ENCODE results near the gene ABRAXAS1. TPM values are rescaled to one million over a fixed set of nuclear protein-coding genes. Genes with fewer than 3 reads are reported as not detected.

The ABRAXAS1 gene
- 14.1 and 20.8 TPM in 2 replicates for total RNA-seq (2016; rRNA removed; fragmentation: Illumina TruSeq; extraction: Trizol)
- 5.8 and 6.7 TPM in 2 replicates for total RNA-seq (2016; cell fraction: cytosol; rRNA removed; fragmentation: Illumina TruSeq; extraction: Trizol; ENCODE audit: low read depth)
- 15.0 and 18.9 TPM in 2 replicates for total RNA-seq (2016; cell fraction: insoluble cytoplasmic fraction; rRNA removed; fragmentation: Illumina TruSeq; extraction: Trizol)
- total RNA-seq (2016; cell fraction: membrane; rRNA removed; fragmentation: Illumina TruSeq; extraction: Trizol), result 14.8 and 21.8 TPM in 2 replicates
- 9.0 and 9.6 TPM in 2 replicates for total RNA-seq (2016; cell fraction: nucleus; rRNA removed; fragmentation: Illumina TruSeq; extraction: Trizol)
- 10.8 and 14.7 TPM in 2 replicates for polyA plus RNA-seq (2011; rRNA removed)
- 4.7 and 7.1 TPM in 2 replicates for polyA plus RNA-seq (2011; cell fraction: cytosol; rRNA removed)
- polyA plus RNA-seq (2011; cell fraction: nucleus; rRNA removed), result 2.8 and 3.9 TPM in 2 replicates
- polyA plus RNA-seq (2012), result 11.0 and 15.1 TPM in 2 replicates
- 5.5 and 6.4 TPM in 2 replicates for polyA plus RNA-seq (2016; cell fraction: cytosol; fragmentation: Illumina TruSeq; extraction: Trizol; ENCODE audit: low read depth)
- polyA plus RNA-seq (2016; cell fraction: insoluble cytoplasmic fraction; fragmentation: Illumina TruSeq; extraction: Trizol; ENCODE audit: low read depth), result 17.6 and 19.8 TPM in 2 replicates
- polyA plus RNA-seq (2016; cell fraction: membrane; fragmentation: Illumina TruSeq; extraction: Trizol; ENCODE audit: low read depth), result 12.7 and 14.1 TPM in 2 replicates
- 14.6 and 15.4 TPM in 2 replicates for polyA plus RNA-seq (2016; cell fraction: nucleus; fragmentation: Illumina TruSeq; extraction: Trizol; ENCODE audit: insufficient read depth, low read depth)
- 1.2 and 6.2 TPM in 2 replicates for polyA minus RNA-seq (2011; rRNA and poly(A)+ RNA removed; ENCODE audit: low replicate concordance)
- polyA minus RNA-seq (2011; cell fraction: cytosol; rRNA and poly(A)+ RNA removed), result 16.4 TPM in 2 replicates
- polyA minus RNA-seq (2011; cell fraction: nucleus; rRNA and poly(A)+ RNA removed), result 16.7 and 20.4 TPM in 2 replicates
- percentile 68 among the genes with signal in this experiment for Bru-seq, nascent RNA
- BruChase-seq, experiment 1, labeled RNA remaining after a 6-hour chase, result percentile 63 among the genes with signal in this experiment
- BruChase-seq, experiment 2, labeled RNA remaining after a 2-hour chase, result percentile 60 among the genes with signal in this experiment
- long read RNA-seq, experiment 1, full-length matches to known transcripts, result 12 of 28 reads
- long read RNA-seq, experiment 1, partial matches to known transcripts, result 3 of 28 reads
- long read RNA-seq, experiment 1, other reads (novel, unspliced or antisense), result 13 of 28 reads
- long read RNA-seq, experiment 2, full-length matches to known transcripts, result 3 of 36 reads
- long read RNA-seq, experiment 2, partial matches to known transcripts, result 2 of 36 reads
- long read RNA-seq, experiment 2, other reads (novel, unspliced or antisense), result 31 of 36 reads

- 2% methylated on average over 49 of the region's 93 CpGs for WGBS (ENCODE audit: low lambda C conversion rate)
- Histone ChIP-seq H3K27me3 (ENCODE audit: control insufficient read depth in 1 of 2, insufficient read depth in 2 of 2, low read length in 2 of 2) (no peaks in the 10 kb centered on the region), H4K20me1 (ENCODE audit: insufficient read depth, low read length) (no peaks in the 10 kb centered on the region), H3K9ac (ENCODE audit: insufficient read depth, low read depth, low read length) (peak within 1 kb of the TSS; percentile 80), H3K36me3 (replicated peaks in 1 of 2; ENCODE audit: control insufficient read depth in 1 of 2, insufficient read depth in 2 of 2, low read length in 2 of 2) (peaks cover 0 to under 1% of the 10 kb centered on the region in 2 experiments; a peak in 1 of 5 replicates), H3K4me3 (replicated peaks in 1 of 3; ENCODE audit: insufficient read depth in 1 of 3, low read depth in 2 of 3, low read length in 3 of 3) (peak within 1 kb of the TSS; percentile 62 to 78 (median 72)), H3K4me1 (ENCODE audit: insufficient read depth, low read length) (peaks cover 37% of the 10 kb centered on the region), H3K4me2 (ENCODE audit: low read depth, low read length) (peak within 1 kb of the TSS; percentile 91), H3K9me3 (ENCODE audit: low read length) (no peaks in the 10 kb centered on the region), H2AFZ (ENCODE audit: low read length) (peak within 1 kb of the TSS; percentile 96), H3K79me2 (ENCODE audit: insufficient read depth, low read length) (no peaks in the 10 kb centered on the region), H3K27ac (ENCODE audit: extremely low read length, insufficient read depth, low read length) (peak within 1 kb of the TSS; percentile 74)
- ChIA-PET CTCF (ENCODE audit: low intra/inter-chr PET ratio, low total read pairs) (no interaction called here), POLR2A (interaction anchor here (3.2 kb wide), 1 partner anchor 29 kb away, joined by 12 read pairs; the partner anchor contains the start of genes HELQ and MRPS18C)
- FAIRE-seq (peak; percentile 56), ATAC-seq (peak; percentile 93), DNase-seq (ENCODE audit: low spot score) (peak; percentile 91)
- intact Hi-C loops (cut with micrococcal nuclease; ENCODE audit: unreplicated experiment), result loop anchor here (1.0 to 5.0 kb wide), 4 partner anchors 29 to 200 kb away; partner anchors contain the start of genes COQ2, GPAT3 and HELQ
- no TSS peak for BruUV-seq (replicated peaks)
- in situ Hi-C loops (cut with HindIII; ENCODE audit: extremely low pct_ligation_motif_present, low pct_unique_long_range_greater_than_20kb), result no loop called here
- no peak for TF ChIP-seq MATR3 (CRISPR knock-in tag; IDR thresholded peaks at IDR 0.05)
- TF ChIP-seq ATF7 (IDR thresholded peaks at IDR 0.05), result no peak
- TF ChIP-seq ATF7 (CRISPR knock-in tag; IDR thresholded peaks at IDR 0.05), result no peak
- TF ChIP-seq RFX1 (IDR thresholded peaks at IDR 0.05), result no peak
- peak; percentile 79 for TF ChIP-seq PHF8 (CRISPR knock-in tag; IDR thresholded peaks at IDR 0.05)
- peak; percentile 88 for TF ChIP-seq RBFOX2 (IDR thresholded peaks at IDR 0.05; ENCODE audit: low read depth, low read length)
- no peak for TF ChIP-seq PTBP1 (IDR thresholded peaks at IDR 0.05; ENCODE audit: low read depth, low read length, poor library complexity, severe bottlenecking)
- TF ChIP-seq ZNF704 (CRISPR knock-in tag; IDR thresholded peaks at IDR 0.05; ENCODE audit: borderline replicate concordance), result peak; percentile 95
- TF ChIP-seq MED1 (CRISPR knock-in tag; IDR thresholded peaks at IDR 0.05), result peak; percentile 64
- TF ChIP-seq PPARG (CRISPR knock-in tag; conservative IDR thresholded peaks at IDR 0.05), result 0 out of 2 replicates have a peak, but pooled peaks have one; percentile 14
- TF ChIP-seq IKZF5 (CRISPR knock-in tag; IDR thresholded peaks at IDR 0.05), result peak; percentile 52; the same call in 1 of the 2 replicates
- 0 out of 2 replicates have a peak, but pooled peaks have one; percentile 16 for TF ChIP-seq ZNF17 (CRISPR knock-in tag; IDR thresholded peaks at IDR 0.05)
- TF ChIP-seq MEF2D (CRISPR knock-in tag; IDR thresholded peaks at IDR 0.05), result no peak
- TF ChIP-seq MTF2 (CRISPR knock-in tag; IDR thresholded peaks at IDR 0.05; ENCODE audit: borderline replicate concordance), result peak; percentile 69; the same call in 1 of the 2 replicates
Observed at GRCh38 chr4:83484500-83485461, at the start of gene ABRAXAS1. TSS of gene ABRAXAS1 (minus strand) at chr4:83485100. CDS start at chr4:83485072, 28 bp downstream.

Data from HepG2 (cell line).